ENCODE data around the gene ARHGDIG. TPM values are rescaled to one million over a fixed set of nuclear protein-coding genes. Genes with fewer than 3 reads are reported as not detected.

Gene ARHGDIG
- total and polyA plus RNA-seq, 2 experiments from 2014 or later, result 0.78 to 1.0 TPM

DNA sequence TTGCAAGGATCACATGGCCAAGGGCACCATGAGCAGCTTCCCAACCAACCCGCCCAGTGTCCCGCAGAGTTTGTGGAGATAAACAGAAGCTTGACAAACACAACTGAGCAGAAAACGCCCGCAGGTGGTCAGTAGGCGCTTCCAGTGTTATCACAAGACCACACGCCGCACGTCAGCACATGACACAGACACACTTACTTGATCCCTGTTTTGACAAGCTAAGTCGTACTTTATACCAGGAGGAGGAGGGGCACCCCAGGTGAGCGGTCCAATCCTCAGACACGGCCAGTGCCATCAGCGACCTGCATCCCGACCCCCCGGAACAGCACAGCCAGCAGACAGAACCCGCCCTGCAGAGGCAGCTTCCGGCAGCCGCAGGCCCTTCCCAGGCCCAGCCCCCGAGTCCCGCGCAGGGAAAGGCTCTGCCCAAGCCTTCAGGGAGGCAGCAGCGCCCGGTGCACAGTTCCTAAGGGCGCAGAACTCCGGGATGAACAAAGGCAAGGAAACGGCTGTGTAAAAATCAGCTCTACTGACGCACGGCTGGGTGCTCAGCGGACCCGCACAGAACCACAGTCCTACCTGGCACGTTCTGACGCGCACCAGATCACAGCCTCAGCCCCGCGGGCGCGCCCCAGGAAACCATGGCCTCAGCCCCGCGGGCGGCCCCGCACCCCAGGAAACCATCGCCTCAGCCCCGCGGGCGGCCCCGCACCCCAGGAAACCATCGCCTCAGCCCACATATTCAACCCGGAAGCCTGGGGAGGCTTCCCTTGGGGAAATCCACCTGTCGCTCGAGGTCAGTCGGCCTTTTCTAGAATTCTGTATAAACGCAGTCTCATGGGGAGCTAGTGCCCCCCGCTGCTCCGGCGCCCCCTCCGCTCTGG is 44.3 kb downstream of the ARHGDIG start:
- Histone ChIP-seq H3K27me3 (ENCODE audit: insufficient read depth) (no peaks in the 10 kb centered on the region), H4K20me1 (replicated peaks; ENCODE audit: insufficient read depth) (peaks cover 29% of the 10 kb centered on the region), H3K36me3 (ENCODE audit: insufficient read depth) (no peaks in the 10 kb centered on the region), H3F3A (replicated peaks; ENCODE audit: low read depth) (peaks cover 3% of the 10 kb centered on the region; the same call in 1 of the 2 replicates), H2AFZ (no peak overlapping the region), H3K4me3 (no peak overlapping the region), H3K4me2 (no peak overlapping the region; the same call in 1 of the 2 replicates), H3K27ac (ENCODE audit: low read depth) (0 out of 2 replicates have a peak overlapping the region, but pooled peaks have one; percentile 55), H3K4me1 (ENCODE audit: insufficient read depth) (peaks cover 4% of the 10 kb centered on the region; the same call in 1 of the 2 replicates), H3K9me2 (ENCODE audit: insufficient read depth) (no peaks in the 10 kb centered on the region), H3K79me2 (replicated peaks; ENCODE audit: insufficient read depth) (peaks cover 97% of the 10 kb centered on the region)
- peak; percentile 71 for ATAC-seq
- Mint-ChIP-seq H3K9me3 (no peaks in the 10 kb centered on the region), H3K4me1 (peaks cover 23% of the 10 kb centered on the region), H3K27me3 (ENCODE audit: insufficient read depth, low read depth, poor library complexity) (peaks cover 5% of the 10 kb centered on the region), H3K4me3 (no peak overlapping the region; the same call in 2 of the 3 replicates), H3K27ac (no peak overlapping the region), H3K36me3 (ENCODE audit: low read depth) (peaks cover 3% of the 10 kb centered on the region; the same call in 1 of the 3 replicates)
- TF ChIP-seq EZH2 (IDR thresholded peaks at IDR 0.05; ENCODE audit: low read depth, unreplicated experiment), result no peak
- TF ChIP-seq, protein P1, sequence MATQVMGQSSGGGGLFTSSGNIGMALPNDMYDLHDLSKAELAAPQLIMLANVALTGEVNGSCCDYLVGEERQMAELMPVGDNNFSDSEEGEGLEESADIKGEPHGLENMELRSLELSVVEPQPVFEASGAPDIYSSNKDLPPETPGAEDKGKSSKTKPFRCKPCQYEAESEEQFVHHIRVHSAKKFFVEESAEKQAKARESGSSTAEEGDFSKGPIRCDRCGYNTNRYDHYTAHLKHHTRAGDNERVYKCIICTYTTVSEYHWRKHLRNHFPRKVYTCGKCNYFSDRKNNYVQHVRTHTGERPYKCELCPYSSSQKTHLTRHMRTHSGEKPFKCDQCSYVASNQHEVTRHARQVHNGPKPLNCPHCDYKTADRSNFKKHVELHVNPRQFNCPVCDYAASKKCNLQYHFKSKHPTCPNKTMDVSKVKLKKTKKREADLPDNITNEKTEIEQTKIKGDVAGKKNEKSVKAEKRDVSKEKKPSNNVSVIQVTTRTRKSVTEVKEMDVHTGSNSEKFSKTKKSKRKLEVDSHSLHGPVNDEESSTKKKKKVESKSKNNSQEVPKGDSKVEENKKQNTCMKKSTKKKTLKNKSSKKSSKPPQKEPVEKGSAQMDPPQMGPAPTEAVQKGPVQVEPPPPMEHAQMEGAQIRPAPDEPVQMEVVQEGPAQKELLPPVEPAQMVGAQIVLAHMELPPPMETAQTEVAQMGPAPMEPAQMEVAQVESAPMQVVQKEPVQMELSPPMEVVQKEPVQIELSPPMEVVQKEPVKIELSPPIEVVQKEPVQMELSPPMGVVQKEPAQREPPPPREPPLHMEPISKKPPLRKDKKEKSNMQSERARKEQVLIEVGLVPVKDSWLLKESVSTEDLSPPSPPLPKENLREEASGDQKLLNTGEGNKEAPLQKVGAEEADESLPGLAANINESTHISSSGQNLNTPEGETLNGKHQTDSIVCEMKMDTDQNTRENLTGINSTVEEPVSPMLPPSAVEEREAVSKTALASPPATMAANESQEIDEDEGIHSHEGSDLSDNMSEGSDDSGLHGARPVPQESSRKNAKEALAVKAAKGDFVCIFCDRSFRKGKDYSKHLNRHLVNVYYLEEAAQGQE (IDR thresholded peaks at IDR 0.05; ENCODE audit: unreplicated experiment), result no peak
- TF ChIP-seq, protein P2, sequence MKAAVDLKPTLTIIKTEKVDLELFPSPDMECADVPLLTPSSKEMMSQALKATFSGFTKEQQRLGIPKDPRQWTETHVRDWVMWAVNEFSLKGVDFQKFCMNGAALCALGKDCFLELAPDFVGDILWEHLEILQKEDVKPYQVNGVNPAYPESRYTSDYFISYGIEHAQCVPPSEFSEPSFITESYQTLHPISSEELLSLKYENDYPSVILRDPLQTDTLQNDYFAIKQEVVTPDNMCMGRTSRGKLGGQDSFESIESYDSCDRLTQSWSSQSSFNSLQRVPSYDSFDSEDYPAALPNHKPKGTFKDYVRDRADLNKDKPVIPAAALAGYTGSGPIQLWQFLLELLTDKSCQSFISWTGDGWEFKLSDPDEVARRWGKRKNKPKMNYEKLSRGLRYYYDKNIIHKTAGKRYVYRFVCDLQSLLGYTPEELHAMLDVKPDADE (IDR thresholded peaks at IDR 0.05), result no peak
- no peak for TF ChIP-seq EZH2phosphoT487 (IDR thresholded peaks at IDR 0.05; ENCODE audit: unreplicated experiment)
- TF ChIP-seq, protein P3, sequence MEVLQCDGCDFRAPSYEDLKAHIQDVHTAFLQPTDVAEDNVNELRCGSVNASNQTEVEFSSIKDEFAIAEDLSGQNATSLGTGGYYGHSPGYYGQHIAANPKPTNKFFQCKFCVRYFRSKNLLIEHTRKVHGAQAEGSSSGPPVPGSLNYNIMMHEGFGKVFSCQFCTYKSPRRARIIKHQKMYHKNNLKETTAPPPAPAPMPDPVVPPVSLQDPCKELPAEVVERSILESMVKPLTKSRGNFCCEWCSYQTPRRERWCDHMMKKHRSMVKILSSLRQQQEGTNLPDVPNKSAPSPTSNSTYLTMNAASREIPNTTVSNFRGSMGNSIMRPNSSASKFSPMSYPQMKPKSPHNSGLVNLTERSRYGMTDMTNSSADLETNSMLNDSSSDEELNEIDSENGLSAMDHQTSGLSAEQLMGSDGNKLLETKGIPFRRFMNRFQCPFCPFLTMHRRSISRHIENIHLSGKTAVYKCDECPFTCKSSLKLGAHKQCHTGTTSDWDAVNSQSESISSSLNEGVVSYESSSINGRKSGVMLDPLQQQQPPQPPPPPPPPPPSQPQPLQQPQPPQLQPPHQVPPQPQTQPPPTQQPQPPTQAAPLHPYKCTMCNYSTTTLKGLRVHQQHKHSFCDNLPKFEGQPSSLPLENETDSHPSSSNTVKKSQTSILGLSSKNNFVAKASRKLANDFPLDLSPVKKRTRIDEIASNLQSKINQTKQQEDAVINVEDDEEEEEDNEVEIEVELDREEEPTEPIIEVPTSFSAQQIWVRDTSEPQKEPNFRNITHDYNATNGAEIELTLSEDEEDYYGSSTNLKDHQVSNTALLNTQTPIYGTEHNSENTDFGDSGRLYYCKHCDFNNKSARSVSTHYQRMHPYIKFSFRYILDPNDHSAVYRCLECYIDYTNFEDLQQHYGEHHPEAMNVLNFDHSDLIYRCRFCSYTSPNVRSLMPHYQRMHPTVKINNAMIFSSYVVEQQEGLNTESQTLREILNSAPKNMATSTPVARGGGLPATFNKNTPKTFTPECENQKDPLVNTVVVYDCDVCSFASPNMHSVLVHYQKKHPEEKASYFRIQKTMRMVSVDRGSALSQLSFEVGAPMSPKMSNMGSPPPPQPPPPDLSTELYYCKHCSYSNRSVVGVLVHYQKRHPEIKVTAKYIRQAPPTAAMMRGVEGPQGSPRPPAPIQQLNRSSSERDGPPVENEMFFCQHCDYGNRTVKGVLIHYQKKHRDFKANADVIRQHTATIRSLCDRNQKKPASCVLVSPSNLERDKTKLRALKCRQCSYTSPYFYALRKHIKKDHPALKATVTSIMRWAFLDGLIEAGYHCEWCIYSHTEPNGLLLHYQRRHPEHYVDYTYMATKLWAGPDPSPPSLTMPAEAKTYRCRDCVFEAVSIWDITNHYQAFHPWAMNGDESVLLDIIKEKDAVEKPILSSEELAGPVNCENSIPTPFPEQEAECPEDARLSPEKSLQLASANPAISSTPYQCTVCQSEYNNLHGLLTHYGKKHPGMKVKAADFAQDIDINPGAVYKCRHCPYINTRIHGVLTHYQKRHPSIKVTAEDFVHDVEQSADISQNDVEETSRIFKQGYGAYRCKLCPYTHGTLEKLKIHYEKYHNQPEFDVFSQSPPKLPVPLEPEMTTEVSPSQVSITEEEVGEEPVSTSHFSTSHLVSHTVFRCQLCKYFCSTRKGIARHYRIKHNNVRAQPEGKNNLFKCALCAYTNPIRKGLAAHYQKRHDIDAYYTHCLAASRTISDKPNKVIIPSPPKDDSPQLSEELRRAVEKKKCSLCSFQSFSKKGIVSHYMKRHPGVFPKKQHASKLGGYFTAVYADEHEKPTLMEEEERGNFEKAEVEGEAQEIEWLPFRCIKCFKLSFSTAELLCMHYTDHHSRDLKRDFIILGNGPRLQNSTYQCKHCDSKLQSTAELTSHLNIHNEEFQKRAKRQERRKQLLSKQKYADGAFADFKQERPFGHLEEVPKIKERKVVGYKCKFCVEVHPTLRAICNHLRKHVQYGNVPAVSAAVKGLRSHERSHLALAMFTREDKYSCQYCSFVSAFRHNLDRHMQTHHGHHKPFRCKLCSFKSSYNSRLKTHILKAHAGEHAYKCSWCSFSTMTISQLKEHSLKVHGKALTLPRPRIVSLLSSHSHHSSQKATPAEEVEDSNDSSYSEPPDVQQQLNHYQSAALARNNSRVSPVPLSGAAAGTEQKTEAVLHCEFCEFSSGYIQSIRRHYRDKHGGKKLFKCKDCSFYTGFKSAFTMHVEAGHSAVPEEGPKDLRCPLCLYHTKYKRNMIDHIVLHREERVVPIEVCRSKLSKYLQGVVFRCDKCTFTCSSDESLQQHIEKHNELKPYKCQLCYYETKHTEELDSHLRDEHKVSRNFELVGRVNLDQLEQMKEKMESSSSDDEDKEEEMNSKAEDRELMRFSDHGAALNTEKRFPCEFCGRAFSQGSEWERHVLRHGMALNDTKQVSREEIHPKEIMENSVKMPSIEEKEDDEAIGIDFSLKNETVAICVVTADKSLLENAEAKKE (CRISPR knock-in tag; IDR thresholded peaks at IDR 0.05), result no peak
- no peak for TF ChIP-seq STAT1 (IDR thresholded peaks at IDR 0.05; ENCODE audit: unreplicated experiment)
- DNase-seq (ENCODE audit: low spot score), result peak; percentile 70

Measured in GM23338 (cell line).